Neural progenitor cell (in vitro differentiated cells): ENCODE results near the gene TYMS.

ENCODE experiments used
- EZH2 ChIP-seq: fragments of 200-600 bp; sonication (generic); IDR thresholded peaks from 2 replicates; pipeline ENCODE4 v1.6.1; 2017; ENCODE audit warnings: antibody characterized with exemption, mild to moderate bottlenecking, moderate library complexity
- EZH2phosphoT487 ChIP-seq: fragments of 200-600 bp; sonication (generic); IDR thresholded peaks from 2 replicates; pipeline ENCODE4 v1.6.1; 2017; ENCODE audit warnings: antibody characterized with exemption
- TF ChIP-seq, protein P1 (sequence below): fragments of 200-600 bp; sonication (generic); IDR thresholded peaks from 2 replicates; pipeline ENCODE4 v1.5.1; 2017; ENCODE audit warnings: antibody characterized with exemption, mild to moderate bottlenecking

DNA sequence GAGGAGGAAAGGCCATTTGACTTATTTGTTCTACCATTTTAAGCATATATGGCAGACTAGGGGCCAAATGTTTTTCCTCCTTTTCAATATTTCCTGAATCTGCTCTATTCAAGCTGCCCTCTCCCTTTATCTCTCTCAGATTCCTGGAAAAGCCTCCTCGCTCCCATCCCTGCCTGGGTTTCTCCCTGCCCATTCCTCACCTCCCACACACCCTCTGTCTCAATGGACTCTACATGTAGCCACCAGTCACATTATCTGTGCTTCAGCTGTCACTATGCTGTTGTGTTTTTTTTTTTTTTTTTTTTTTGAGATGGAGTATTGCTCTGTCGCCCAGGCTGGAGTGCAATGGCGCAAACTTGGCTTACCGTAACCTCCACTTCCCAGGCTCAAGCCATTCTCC lies 22.9 kb downstream of the TYMS start:
- TF ChIP-seq, protein P1, sequence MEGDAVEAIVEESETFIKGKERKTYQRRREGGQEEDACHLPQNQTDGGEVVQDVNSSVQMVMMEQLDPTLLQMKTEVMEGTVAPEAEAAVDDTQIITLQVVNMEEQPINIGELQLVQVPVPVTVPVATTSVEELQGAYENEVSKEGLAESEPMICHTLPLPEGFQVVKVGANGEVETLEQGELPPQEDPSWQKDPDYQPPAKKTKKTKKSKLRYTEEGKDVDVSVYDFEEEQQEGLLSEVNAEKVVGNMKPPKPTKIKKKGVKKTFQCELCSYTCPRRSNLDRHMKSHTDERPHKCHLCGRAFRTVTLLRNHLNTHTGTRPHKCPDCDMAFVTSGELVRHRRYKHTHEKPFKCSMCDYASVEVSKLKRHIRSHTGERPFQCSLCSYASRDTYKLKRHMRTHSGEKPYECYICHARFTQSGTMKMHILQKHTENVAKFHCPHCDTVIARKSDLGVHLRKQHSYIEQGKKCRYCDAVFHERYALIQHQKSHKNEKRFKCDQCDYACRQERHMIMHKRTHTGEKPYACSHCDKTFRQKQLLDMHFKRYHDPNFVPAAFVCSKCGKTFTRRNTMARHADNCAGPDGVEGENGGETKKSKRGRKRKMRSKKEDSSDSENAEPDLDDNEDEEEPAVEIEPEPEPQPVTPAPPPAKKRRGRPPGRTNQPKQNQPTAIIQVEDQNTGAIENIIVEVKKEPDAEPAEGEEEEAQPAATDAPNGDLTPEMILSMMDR: no peak
- TF ChIP-seq EZH2 (no peak), EZH2phosphoT487 (no peak)
